Nephron (organoid): Measurements from ENCODE around the gene PPP2R2D.

Experiments used
- H3K27ac Mint-ChIP-seq, 3 experiments: 2 replicates each; pipeline ENCODE4 v1.8.0; 2020; ENCODE audit warnings: mixed read lengths in 3 of 3, mild to moderate bottlenecking in 2 of 3, moderate library complexity in 1 of 3
- H3K27me3 Mint-ChIP-seq: 2 replicates; pipeline ENCODE4 v1.8.0; 2021; ENCODE audit warnings: low read depth, mild to moderate bottlenecking, moderate library complexity, mixed read lengths
- H3K36me3 Mint-ChIP-seq: 2 replicates; pipeline ENCODE4 v1.8.0; 2020; ENCODE audit warnings: low read depth, mixed read lengths
- H3K4me1 Mint-ChIP-seq: 2 replicates; pipeline ENCODE4 v1.8.0; 2020; ENCODE audit warnings: mixed read lengths
- H3K4me3 Mint-ChIP-seq, 3 experiments: 2 replicates each; pipeline ENCODE4 v1.8.0; 2020; ENCODE audit warnings: mild to moderate bottlenecking in 3 of 3, mixed read lengths in 3 of 3, moderate library complexity in 2 of 3
- H3K9me3 Mint-ChIP-seq: 2 replicates; pipeline ENCODE4 v1.8.0; 2020; ENCODE audit warnings: mixed read lengths
- TF ChIP-seq, protein P1 (sequence below), 3 experiments: fragments of 200-600 bp; sonication (generic); IDR thresholded peaks; one replicate each; pipeline ENCODE4 v1.5.0; 2021; ENCODE audit warnings: antibody characterized with exemption in 3 of 3; ENCODE audit not compliant: unreplicated experiment in 3 of 3

Gene PPP2R2D

DNA sequence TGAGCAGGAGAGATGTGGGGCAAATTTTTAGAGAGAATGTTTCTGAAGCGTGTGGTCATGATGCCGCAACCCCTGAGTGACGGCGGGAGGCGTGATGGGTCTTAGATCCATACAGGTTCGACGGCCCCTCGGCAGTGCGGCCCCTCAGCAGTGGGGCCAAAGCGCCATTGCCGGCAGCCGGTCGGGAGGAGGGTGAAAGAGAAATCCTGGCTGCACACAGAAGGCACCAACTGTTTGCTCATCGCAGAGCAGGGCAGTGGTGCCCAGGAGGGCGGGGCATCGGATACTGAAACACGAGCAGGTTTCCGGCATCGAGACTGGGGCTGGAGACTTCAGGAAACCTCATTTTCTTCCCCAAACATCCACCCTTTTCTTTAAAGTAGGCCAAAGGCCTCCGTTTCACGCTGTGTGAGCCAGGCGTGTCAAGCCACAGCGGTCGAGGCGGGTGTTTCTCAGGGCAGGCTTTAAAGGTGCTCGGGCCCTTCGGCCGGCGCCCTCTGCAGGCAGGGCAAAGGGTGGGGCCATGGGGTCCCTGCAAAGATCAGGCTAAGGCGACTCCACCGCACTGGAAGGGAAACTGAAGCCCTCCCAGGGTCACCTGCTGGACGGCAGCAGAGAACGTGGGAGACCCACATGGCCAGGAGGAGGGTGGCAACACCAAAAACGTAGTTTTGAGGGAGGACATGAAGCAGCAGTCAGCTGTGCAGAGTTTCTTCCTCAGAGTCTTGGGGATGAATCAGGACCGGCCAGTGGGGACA is 42.0 kb upstream of the PPP2R2D start:
- Mint-ChIP-seq H3K9me3 (no peaks in the 10 kb centered on the region), H3K27ac (no peak overlapping the region), H3K4me3 (no peak overlapping the region), H3K4me1 (no peaks in the 10 kb centered on the region), H3K36me3 (no peaks in the 10 kb centered on the region), H3K27me3 (peaks cover 24% of the 10 kb centered on the region)
- TF ChIP-seq, protein P1, sequence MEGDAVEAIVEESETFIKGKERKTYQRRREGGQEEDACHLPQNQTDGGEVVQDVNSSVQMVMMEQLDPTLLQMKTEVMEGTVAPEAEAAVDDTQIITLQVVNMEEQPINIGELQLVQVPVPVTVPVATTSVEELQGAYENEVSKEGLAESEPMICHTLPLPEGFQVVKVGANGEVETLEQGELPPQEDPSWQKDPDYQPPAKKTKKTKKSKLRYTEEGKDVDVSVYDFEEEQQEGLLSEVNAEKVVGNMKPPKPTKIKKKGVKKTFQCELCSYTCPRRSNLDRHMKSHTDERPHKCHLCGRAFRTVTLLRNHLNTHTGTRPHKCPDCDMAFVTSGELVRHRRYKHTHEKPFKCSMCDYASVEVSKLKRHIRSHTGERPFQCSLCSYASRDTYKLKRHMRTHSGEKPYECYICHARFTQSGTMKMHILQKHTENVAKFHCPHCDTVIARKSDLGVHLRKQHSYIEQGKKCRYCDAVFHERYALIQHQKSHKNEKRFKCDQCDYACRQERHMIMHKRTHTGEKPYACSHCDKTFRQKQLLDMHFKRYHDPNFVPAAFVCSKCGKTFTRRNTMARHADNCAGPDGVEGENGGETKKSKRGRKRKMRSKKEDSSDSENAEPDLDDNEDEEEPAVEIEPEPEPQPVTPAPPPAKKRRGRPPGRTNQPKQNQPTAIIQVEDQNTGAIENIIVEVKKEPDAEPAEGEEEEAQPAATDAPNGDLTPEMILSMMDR (IDR thresholded peaks at IDR 0.05; ENCODE audit: unreplicated experiment in 3 of 3), result no peak

DNA sequence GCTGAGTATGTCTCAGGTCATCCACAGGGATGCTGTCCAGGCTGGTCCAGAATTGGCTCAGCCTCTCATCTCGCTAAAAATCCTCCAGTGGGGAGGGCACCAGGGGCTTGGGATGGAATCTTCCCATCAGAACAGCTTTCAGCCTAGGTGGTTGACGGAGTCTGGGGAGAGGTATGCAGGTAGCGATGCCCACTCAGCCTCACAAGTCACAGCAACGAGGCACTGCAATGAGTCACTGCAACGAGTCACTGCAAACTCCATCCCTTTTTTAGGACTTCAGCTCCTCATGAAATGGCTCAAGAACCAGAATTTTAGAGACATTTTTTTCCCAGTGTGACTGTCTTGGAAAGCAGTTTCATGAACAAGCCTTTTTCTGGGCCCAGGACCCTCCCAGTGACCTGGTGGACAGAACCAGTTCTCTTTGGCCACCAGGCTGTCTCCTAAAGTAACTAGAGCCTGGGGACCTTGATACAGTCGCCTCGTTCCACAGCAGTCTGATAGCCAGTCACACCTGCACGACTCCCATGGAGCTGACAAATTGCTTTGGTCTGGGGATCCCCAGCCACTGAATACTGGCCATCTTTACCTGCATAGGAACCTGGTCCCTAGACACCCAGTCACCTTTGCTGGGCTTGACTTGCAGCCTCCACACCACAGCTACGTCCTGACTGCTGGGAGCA is 41.3 kb upstream of the PPP2R2D start:
- peaks cover 23% of the 10 kb centered on the region for H3K27me3 Mint-ChIP-seq
- TF ChIP-seq, protein P1 (IDR thresholded peaks at IDR 0.05; ENCODE audit: unreplicated experiment in 3 of 3), result no peak
- H3K27ac Mint-ChIP-seq, result no peak overlapping the region
- H3K36me3 Mint-ChIP-seq, result no peaks in the 10 kb centered on the region
- no peaks in the 10 kb centered on the region for H3K9me3 Mint-ChIP-seq
- no peaks in the 10 kb centered on the region for H3K4me1 Mint-ChIP-seq
- no peak overlapping the region for H3K4me3 Mint-ChIP-seq

DNA sequence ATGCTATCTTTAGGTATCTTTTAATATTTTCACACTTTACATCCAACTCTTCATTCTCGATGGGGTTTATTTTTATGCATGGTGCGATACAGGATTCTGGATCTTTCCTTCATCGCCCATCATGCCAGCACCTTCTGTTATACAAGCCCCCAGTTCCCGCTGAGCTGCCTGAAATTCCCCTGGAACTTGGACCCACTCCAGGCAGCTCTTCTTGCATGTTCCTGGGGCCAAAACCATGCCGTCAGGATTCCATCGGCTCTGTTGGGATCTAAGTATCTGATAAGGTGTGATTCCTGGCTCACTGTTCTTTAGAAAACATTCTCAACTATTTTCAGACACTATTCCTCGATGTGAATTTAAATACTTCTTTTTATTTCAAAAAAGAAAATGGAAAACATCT is 40.5 kb upstream of the PPP2R2D start:
- no peaks in the 10 kb centered on the region for H3K36me3 Mint-ChIP-seq
- no peak overlapping the region for H3K4me3 Mint-ChIP-seq
- TF ChIP-seq, protein P1 (IDR thresholded peaks at IDR 0.05; ENCODE audit: unreplicated experiment in 3 of 3), result no peak
- no peaks in the 10 kb centered on the region for H3K9me3 Mint-ChIP-seq
- H3K27me3 Mint-ChIP-seq, result peaks cover 23% of the 10 kb centered on the region
- no peak overlapping the region for H3K27ac Mint-ChIP-seq
- no peaks in the 10 kb centered on the region for H3K4me1 Mint-ChIP-seq

DNA sequence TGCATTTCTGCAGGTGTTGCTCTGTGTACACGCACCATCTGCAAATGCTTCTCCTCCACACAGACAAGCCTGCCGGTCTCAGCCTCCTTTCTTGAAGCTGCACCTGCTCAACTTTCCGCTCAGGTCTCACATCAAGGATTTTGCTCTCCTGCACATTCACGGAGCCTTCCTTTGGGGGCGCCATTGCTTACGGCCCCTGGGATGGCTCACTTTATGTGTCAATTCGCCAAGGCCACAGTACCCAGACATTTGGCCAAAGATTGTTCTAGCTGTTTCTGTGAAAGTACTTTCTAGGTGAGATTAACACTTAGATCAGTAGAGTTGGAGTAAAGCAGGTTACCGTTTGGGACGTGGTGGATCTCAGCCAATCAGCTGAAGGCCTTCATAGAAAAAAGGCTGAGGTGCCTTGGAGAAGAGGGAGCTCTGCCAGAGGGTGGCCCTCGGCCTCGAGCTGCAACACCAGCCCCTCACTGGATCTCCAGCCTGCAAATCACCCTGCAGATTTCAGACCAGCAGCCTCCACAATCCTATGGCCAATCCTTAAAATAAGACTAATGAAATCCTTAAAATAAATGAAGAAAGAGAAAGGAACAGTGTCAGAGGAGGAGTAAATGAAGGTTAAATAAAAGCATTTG is 39.9 kb upstream of the PPP2R2D start:
- H3K36me3 Mint-ChIP-seq, result no peaks in the 10 kb centered on the region
- H3K4me1 Mint-ChIP-seq, result no peaks in the 10 kb centered on the region
- no peak overlapping the region for H3K4me3 Mint-ChIP-seq
- H3K27me3 Mint-ChIP-seq, result peaks cover 23% of the 10 kb centered on the region
- H3K27ac Mint-ChIP-seq, result no peak overlapping the region
- TF ChIP-seq, protein P1 (IDR thresholded peaks at IDR 0.05; ENCODE audit: unreplicated experiment in 3 of 3), result no peak
- H3K9me3 Mint-ChIP-seq, result no peaks in the 10 kb centered on the region

DNA sequence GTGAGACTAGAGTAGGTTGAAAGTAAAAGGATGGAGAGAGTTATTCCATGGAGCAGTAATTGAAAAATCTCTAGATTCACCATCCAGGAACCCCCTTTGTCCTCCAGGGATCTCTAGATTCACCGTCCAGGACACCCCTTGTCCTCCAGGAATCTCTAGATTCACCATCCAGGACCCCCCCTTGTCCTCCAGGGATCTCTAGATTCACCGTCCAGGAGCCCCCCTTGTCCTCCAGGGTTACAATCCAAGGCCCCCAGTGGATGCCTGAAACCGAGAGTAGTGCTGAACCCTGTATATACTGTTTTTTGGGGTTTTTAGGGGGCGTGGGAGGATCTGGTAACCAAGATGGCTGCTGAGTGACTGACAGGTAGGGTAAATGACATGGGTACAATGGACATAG is 38.3 kb upstream of the PPP2R2D start:
- H3K9me3 Mint-ChIP-seq, result peaks cover 4% of the 10 kb centered on the region
- H3K4me3 Mint-ChIP-seq, result no peak overlapping the region
- H3K27ac Mint-ChIP-seq, result no peak overlapping the region
- H3K27me3 Mint-ChIP-seq, result peaks cover 32% of the 10 kb centered on the region
- H3K4me1 Mint-ChIP-seq, result no peaks in the 10 kb centered on the region
- H3K36me3 Mint-ChIP-seq, result no peaks in the 10 kb centered on the region
- TF ChIP-seq, protein P1 (IDR thresholded peaks at IDR 0.05; ENCODE audit: unreplicated experiment in 3 of 3), result no peak
